ENCODE data around the gene TRAF1.

Gene TRAF1

DNA sequence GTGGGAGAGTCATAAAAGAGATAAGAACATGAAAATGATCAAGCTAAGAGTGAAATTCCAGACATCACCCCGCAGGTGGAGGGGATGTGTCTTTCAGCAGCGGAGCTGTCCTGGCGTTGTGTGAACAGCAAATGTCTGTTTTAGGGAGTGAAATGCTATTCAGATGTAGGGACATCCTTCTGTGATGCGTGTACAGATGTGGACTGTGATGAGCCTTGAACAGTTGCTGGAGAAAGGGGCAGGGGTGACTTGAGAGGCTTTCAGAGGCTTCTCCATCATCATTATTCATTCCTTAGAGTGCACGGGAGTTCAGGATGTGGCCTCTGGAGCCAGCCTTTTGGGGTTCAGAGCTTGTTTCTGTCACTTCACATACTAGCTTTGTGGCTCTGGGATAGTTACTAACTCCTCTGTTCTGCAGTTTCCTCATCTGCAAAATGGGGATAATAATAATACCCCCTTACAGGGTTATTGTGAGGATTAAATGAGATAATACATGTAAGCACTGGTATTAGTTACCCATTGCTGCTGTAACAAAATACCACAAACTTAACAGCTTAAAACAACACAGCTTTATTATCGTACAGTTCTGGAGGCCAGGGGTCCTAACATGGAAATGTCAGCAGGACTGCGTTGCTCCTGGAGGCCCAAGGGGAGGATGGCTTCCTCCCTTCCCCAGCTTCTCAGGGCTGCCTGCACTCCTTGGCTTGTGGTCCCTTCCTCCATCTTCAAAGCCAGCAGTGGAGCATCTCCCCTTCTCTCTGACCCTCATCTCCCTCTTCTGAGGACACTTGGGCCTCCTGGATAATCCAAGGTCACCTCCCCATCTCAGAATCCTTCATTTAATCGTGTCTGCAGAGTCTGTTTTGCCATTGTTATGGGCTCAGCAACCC lies 9.4 kb downstream of the TRAF1 start:
- Histone ChIP-seq H3K9me3 (replicated peaks in 1 of 11) (peaks cover 0 to 6% (median 0%) of the 10 kb centered on the region in 11 experiments; a peak in 4 of 22 replicates), H3K36me3 (peaks cover 0 to 6% (median 0%) of the 10 kb centered on the region in 11 experiments; a peak in 3 of 22 replicates), H3K9ac (no peak overlapping the region), H3K4me3 (no peak overlapping the region), H4K20me1 (no peaks in the 10 kb centered on the region), H3K27me3 (no peaks in the 10 kb centered on the region), H3K4me1 (peaks cover 14 to 33% (median 17%) of the 10 kb centered on the region in 10 experiments; a peak in 19 of 20 replicates), H3K27ac (no peak overlapping the region), H3K4me2 (no peak overlapping the region)
- no peak for TF ChIP-seq Cebpa-rat (IDR thresholded peaks at IDR 0.05)

DNA sequence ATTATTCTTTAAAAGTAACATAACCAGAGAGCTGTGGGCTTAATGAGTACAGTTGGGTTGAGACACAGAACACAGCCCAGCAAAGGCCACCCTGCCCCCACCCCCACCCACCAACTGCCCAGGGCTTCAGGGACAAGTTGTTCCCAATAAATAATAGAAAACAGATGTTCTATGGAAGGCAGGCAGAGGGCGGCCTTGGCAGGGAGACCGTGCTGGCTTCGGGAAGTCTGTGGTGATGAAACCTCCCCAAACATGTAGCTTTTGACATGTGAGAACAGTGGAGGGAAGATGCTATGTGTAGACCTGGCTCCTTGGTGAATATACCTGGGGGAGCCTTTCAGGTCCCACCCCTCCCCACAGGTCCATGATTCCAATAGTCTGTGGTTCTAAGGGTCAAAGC lies 10.0 kb downstream of the TRAF1 start:
- no peak overlapping the region for H3K27ac ChIP-seq
- H3K4me1 ChIP-seq: peaks cover 14 to 29% (median 17%) of the 10 kb centered on the region in 10 experiments; a peak in 19 of 20 replicates
- no peak for TF ChIP-seq Cebpa-rat (IDR thresholded peaks at IDR 0.05)

DNA sequence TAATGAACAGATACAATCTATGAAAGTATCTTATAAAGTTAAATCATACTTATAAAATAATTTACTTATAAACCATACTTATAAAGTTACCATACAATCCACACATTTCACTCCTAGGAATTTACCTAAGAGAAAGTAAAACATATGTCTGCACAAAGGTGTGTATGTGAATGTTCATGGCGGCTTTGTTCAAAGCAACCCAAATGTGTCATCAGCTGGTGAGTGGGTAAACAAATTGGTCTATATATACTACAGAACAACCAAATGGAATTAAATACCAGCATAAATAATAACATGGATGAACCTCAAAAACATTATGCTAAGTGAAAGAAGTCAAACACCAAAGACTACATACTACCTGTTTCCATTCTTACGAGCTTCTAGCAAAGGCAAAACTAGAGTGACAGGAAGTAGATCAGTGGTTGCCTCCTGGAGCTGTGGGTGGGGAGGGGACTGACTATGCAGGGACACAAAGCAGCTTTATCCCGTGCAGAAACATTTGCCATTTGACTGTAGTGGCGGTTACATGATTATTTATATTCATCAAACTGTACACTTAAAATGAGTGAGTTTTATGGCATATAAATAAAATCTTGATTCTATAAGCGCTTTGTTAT lies 10.6 kb downstream of the TRAF1 start:
- Histone ChIP-seq H3K4me1 (peaks cover 12 to 23% (median 17%) of the 10 kb centered on the region in 10 experiments; a peak in 19 of 20 replicates), H4K20me1 (no peaks in the 10 kb centered on the region), H3K4me2 (no peak overlapping the region), H3K36me3 (peaks cover 0 to 12% (median 0%) of the 10 kb centered on the region in 11 experiments; a peak in 4 of 22 replicates), H3K4me3 (no peak overlapping the region), H3K9ac (no peak overlapping the region), H3K27ac (no peak overlapping the region), H3K9me3 (replicated peaks in 1 of 11) (peaks cover 0 to 6% (median 0%) of the 10 kb centered on the region in 11 experiments; a peak in 4 of 22 replicates), H3K27me3 (no peaks in the 10 kb centered on the region)
- no peak for TF ChIP-seq Cebpa-rat (IDR thresholded peaks at IDR 0.05)

More for the DNA sequence above, 10.0 kb downstream of the TRAF1 start:
- Histone ChIP-seq H3K4me2 (no peak overlapping the region), H3K4me3 (no peak overlapping the region), H4K20me1 (no peaks in the 10 kb centered on the region), H3K9me3 (replicated peaks in 1 of 11) (peaks cover 0 to 6% (median 0%) of the 10 kb centered on the region in 11 experiments; a peak in 4 of 22 replicates), H3K27me3 (no peaks in the 10 kb centered on the region), H3K36me3 (peaks cover 0 to 6% (median 0%) of the 10 kb centered on the region in 11 experiments; a peak in 3 of 22 replicates), H3K9ac (no peak overlapping the region)

DNA sequence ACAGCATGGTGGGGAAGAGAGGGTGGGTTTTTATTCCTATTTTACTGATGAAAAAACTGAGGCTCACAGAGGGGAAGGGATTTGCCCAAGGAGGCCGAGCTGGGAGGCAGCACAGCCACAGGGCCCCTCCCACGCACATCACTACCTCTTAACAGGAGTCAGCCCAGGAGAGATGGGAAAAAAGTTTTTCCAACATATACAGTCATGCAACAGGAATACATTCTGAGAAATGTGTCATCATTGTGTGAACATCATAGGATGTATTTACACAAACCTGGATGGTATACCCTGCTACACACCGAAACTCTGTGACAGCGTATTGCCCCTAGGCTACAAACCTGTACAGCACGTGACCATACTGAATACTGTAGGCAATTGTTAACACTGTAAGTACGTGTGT lies 11.6 kb downstream of the TRAF1 start:
- Histone ChIP-seq H3K4me1 (peaks cover 9 to 20% (median 12%) of the 10 kb centered on the region in 10 experiments), H3K4me2 (no peak overlapping the region), H3K27me3 (no peaks in the 10 kb centered on the region), H3K36me3 (peaks cover 0 to 14% (median 0%) of the 10 kb centered on the region in 11 experiments; a peak in 4 of 22 replicates), H3K4me3 (no peak overlapping the region), H4K20me1 (no peaks in the 10 kb centered on the region), H3K27ac (no peak overlapping the region), H3K9ac (no peak overlapping the region), H3K9me3 (replicated peaks in 1 of 11) (peaks cover 0 to 6% (median 0%) of the 10 kb centered on the region in 11 experiments; a peak in 4 of 22 replicates)
- TF ChIP-seq Cebpa-rat (IDR thresholded peaks at IDR 0.05): no peak

DNA sequence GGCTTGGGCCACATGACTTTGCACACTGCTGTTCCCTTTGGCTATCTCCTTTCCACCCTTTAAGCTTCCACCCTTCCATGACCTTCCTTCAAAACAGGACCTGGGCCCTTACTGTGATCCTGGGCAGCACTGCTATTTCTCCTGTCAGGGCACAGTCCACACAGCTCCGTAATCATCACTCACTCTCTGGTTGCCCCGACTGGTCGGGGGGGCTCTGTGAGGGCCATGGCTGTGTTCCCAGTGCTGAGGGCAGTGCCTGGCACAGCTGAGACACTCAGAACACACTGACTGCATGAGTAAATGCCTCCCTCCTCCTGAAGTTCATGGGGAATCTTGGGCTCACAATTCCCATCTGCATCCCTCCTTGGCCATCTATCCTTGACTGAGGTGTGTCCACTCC lies 12.2 kb downstream of the TRAF1 start:
- no peak overlapping the region for H3K4me3 ChIP-seq
- peaks cover 11 to 20% (median 13%) of the 10 kb centered on the region in 10 experiments for H3K4me1 ChIP-seq
- no peak overlapping the region for H3K9ac ChIP-seq
- no peaks in the 10 kb centered on the region for H4K20me1 ChIP-seq
- no peak overlapping the region for H3K4me2 ChIP-seq
- TF ChIP-seq Cebpa-rat (IDR thresholded peaks at IDR 0.05): no peak
- H3K36me3 ChIP-seq: peaks cover 0 to 14% (median 0%) of the 10 kb centered on the region in 11 experiments; a peak in 4 of 22 replicates
- no peak overlapping the region for H3K27ac ChIP-seq
- no peaks in the 10 kb centered on the region for H3K27me3 ChIP-seq
- H3K9me3 ChIP-seq (replicated peaks in 1 of 11): peaks cover 0 to 6% (median 0%) of the 10 kb centered on the region in 11 experiments; a peak in 4 of 22 replicates

- no peak overlapping the region for H3K4me2 ChIP-seq
- H3K27me3 ChIP-seq: no peaks in the 10 kb centered on the region
- no peak for TF ChIP-seq Cebpa-rat (IDR thresholded peaks at IDR 0.05)
- no peak overlapping the region for H3K9ac ChIP-seq
- no peaks in the 10 kb centered on the region for H4K20me1 ChIP-seq
- no peak overlapping the region for H3K27ac ChIP-seq
- H3K4me3 ChIP-seq: no peak overlapping the region
- H3K9me3 ChIP-seq (replicated peaks in 1 of 11): peaks cover 0 to 6% (median 0%) of the 10 kb centered on the region in 11 experiments; a peak in 4 of 22 replicates
- H3K4me1 ChIP-seq: peaks cover 11 to 20% (median 14%) of the 10 kb centered on the region in 10 experiments
- peaks cover 0 to 14% (median 0%) of the 10 kb centered on the region in 11 experiments; a peak in 4 of 22 replicates for H3K36me3 ChIP-seq
Measured at GRCh38 chr9:120913647-120914264, 12.8 kb downstream of the TRAF1 start.

DNA sequence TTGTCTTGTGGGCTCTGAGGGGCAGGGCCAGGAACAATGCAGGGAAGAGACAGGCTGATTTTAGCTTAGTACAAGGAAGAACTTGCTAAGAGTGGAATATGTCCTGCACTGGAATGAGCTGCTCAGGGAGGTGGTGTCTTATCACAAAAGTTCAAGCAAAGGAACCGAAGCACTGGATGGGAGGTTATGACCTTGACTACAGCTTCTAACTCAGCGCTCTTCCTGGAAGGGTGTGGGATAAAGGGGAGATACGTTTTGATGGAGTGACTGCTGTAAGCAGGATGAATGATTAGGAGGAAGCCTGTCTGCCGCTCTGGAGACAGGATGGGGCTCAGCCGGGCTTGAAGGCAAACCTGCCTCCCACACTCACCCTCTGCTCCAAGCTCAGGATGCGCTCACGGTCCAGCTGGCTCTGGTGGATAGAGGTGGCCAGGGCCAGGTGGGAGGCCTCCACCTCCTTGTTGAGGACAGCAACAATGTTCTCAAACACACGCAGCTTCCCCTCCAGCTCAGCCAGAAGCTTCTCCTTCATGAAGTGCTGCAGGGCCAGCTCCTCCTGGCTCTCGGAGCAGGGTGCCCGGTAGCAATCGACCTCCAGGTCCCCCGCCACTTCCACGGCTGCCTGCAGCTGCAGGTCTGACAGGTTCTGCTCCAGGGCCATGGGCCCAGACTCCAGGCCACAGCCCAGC lies 13.5 kb downstream of the TRAF1 start:
- H3K9ac ChIP-seq: no peak overlapping the region
- H3K4me1 ChIP-seq: peaks cover 11 to 20% (median 14%) of the 10 kb centered on the region in 10 experiments
- H3K27ac ChIP-seq: no peak overlapping the region
- H3K4me3 ChIP-seq: no peak overlapping the region
- H3K4me2 ChIP-seq: no peak overlapping the region
- H3K36me3 ChIP-seq: peaks cover 0 to 14% (median 0%) of the 10 kb centered on the region in 11 experiments; a peak in 4 of 22 replicates
- TF ChIP-seq Cebpa-rat (IDR thresholded peaks at IDR 0.05): no peak
- H3K27me3 ChIP-seq: no peaks in the 10 kb centered on the region
- no peaks in the 10 kb centered on the region for H4K20me1 ChIP-seq
- H3K9me3 ChIP-seq (replicated peaks in 1 of 11): peaks cover 0 to 6% (median 0%) of the 10 kb centered on the region in 11 experiments; a peak in 4 of 22 replicates

DNA sequence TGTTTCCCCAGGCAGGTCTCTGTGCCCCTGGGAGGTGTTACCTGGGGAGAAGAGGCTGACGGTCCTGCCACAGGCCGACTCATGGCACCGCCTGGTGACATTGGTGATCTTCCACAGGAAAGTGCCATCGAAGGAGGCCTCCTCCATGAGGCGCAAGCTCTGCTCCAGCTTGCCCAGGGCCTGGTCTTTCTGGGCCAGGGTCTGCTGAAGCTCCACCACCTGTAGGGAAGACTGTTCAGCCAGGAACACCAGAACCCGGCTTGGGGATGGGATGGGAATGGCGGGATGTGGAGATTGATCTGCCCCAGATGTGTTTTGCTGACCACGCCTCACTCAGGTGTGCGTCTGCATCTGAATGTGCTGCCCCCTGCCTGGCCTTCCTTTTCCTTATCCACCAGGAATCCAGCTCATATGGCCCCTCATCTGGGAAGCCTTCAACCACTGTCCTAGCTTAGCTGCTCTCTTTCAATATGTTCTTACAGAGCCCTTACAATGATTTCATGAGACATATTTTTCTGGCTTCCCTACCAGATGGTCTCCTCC lies 15.2 kb downstream of the TRAF1 start:
- H3K9me3 ChIP-seq (replicated peaks in 1 of 11): no peaks in the 10 kb centered on the region
- H3K27ac ChIP-seq: no peak overlapping the region
- H3K36me3 ChIP-seq: peaks cover 0 to 8% (median 0%) of the 10 kb centered on the region in 11 experiments; a peak in 3 of 22 replicates
- H3K4me3 ChIP-seq: no peak overlapping the region
- H3K4me1 ChIP-seq: peaks cover 14 to 20% (median 17%) of the 10 kb centered on the region in 10 experiments
- no peaks in the 10 kb centered on the region for H4K20me1 ChIP-seq
- no peak overlapping the region; a peak in 1 of 22 replicates for H3K4me2 ChIP-seq
- H3K9ac ChIP-seq: no peak overlapping the region
- H3K27me3 ChIP-seq: no peaks in the 10 kb centered on the region
- TF ChIP-seq Cebpa-rat (IDR thresholded peaks at IDR 0.05): no peak

Data from BLaER1 treated with 17β-estradiol and CSF1 and Interleukin-3, amounts not matched to agents 10 nM and 100 nM (cell line).